Measurements from ENCODE around the gene PLCXD1.

DNA sequence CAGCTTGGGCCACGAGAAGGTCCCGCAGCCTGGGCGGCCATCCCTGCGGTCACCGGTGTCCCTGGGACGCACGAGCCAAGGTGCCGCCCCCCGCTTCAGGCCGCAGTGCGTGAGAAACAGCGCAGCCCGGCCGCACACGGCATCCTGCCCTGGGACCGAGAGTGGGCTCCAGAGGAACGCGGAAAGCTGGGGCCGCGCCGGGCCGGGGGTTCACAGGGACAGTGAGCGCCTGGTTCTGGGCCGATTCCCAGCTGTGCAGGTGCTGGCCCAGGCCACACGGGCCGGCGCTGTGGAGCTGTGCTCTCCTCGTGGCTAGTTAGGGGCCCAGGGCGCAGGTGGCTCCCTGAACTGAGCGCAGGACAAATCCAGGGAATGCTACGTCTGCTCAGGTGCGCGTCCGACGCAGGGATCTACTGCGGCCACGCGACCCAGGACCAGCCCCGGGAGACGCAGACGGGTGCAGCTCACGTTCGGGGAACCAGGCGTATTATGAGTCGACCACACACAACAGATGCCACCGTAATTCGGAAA, 63.3 kb downstream of the PLCXD1 start:
- TF ChIP-seq, protein P1, sequence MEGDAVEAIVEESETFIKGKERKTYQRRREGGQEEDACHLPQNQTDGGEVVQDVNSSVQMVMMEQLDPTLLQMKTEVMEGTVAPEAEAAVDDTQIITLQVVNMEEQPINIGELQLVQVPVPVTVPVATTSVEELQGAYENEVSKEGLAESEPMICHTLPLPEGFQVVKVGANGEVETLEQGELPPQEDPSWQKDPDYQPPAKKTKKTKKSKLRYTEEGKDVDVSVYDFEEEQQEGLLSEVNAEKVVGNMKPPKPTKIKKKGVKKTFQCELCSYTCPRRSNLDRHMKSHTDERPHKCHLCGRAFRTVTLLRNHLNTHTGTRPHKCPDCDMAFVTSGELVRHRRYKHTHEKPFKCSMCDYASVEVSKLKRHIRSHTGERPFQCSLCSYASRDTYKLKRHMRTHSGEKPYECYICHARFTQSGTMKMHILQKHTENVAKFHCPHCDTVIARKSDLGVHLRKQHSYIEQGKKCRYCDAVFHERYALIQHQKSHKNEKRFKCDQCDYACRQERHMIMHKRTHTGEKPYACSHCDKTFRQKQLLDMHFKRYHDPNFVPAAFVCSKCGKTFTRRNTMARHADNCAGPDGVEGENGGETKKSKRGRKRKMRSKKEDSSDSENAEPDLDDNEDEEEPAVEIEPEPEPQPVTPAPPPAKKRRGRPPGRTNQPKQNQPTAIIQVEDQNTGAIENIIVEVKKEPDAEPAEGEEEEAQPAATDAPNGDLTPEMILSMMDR (IDR thresholded peaks at IDR 0.05; ENCODE audit: low read length): no peak
- no peak for TF ChIP-seq EZH2 (IDR thresholded peaks at IDR 0.05; ENCODE audit: borderline replicate concordance, low read length)
